Measurements from ENCODE around the gene LDLRAD1.

LDLRAD1 gene

DNA sequence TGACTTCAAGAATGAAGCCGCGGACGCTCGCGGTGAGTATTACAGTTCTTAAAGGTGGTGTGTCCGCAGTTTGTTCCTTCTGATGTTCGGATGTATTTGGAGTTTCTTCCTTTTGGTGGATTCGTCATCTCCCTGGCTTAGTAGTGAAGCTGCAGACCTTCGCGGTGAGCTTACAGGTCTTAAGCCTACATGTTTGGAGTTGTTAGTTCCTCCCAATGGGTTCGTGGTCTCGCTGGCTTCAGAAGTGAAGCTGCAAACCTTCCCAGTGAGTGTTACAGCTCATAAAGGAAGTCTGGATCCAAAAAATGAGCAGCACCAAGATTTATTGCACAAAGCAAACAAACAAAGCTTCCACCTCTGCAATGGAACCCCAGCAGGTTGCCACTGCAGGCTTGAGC lies 14.7 kb downstream of the LDLRAD1 start:
- no peak for TF ChIP-seq CEBPB (IDR thresholded peaks at IDR 0.05)
- no peak for TF ChIP-seq EP300 (IDR thresholded peaks at IDR 0.05; ENCODE audit: borderline replicate concordance)
- TF ChIP-seq FOXM1 (IDR thresholded peaks at IDR 0.05; ENCODE audit: borderline replicate concordance, low read depth), result no peak
- TF ChIP-seq TCF12 (IDR thresholded peaks at IDR 0.05; ENCODE audit: low read depth), result no peak
- no peak for TF ChIP-seq TAF1 (IDR thresholded peaks at IDR 0.05; ENCODE audit: low read depth)
- TF ChIP-seq, protein P1, sequence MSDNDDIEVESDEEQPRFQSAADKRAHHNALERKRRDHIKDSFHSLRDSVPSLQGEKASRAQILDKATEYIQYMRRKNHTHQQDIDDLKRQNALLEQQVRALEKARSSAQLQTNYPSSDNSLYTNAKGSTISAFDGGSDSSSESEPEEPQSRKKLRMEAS (IDR thresholded peaks at IDR 0.05), result no peak
- TF ChIP-seq EGR1 (IDR thresholded peaks at IDR 0.05), result no peak
- no peak for TF ChIP-seq CREB1 (IDR thresholded peaks at IDR 0.05; ENCODE audit: low read depth)
- TF ChIP-seq, protein P2, sequence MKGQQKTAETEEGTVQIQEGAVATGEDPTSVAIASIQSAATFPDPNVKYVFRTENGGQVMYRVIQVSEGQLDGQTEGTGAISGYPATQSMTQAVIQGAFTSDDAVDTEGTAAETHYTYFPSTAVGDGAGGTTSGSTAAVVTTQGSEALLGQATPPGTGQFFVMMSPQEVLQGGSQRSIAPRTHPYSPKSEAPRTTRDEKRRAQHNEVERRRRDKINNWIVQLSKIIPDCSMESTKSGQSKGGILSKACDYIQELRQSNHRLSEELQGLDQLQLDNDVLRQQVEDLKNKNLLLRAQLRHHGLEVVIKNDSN (IDR thresholded peaks at IDR 0.05), result no peak
- no peak for TF ChIP-seq NFIC (IDR thresholded peaks at IDR 0.05)
- TF ChIP-seq, protein P3, sequence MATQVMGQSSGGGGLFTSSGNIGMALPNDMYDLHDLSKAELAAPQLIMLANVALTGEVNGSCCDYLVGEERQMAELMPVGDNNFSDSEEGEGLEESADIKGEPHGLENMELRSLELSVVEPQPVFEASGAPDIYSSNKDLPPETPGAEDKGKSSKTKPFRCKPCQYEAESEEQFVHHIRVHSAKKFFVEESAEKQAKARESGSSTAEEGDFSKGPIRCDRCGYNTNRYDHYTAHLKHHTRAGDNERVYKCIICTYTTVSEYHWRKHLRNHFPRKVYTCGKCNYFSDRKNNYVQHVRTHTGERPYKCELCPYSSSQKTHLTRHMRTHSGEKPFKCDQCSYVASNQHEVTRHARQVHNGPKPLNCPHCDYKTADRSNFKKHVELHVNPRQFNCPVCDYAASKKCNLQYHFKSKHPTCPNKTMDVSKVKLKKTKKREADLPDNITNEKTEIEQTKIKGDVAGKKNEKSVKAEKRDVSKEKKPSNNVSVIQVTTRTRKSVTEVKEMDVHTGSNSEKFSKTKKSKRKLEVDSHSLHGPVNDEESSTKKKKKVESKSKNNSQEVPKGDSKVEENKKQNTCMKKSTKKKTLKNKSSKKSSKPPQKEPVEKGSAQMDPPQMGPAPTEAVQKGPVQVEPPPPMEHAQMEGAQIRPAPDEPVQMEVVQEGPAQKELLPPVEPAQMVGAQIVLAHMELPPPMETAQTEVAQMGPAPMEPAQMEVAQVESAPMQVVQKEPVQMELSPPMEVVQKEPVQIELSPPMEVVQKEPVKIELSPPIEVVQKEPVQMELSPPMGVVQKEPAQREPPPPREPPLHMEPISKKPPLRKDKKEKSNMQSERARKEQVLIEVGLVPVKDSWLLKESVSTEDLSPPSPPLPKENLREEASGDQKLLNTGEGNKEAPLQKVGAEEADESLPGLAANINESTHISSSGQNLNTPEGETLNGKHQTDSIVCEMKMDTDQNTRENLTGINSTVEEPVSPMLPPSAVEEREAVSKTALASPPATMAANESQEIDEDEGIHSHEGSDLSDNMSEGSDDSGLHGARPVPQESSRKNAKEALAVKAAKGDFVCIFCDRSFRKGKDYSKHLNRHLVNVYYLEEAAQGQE (IDR thresholded peaks at IDR 0.05; ENCODE audit: low read depth), result no peak
- no peak for TF ChIP-seq RAD21 (IDR thresholded peaks at IDR 0.05; ENCODE audit: low read depth)
- no peak for TF ChIP-seq ZBTB7A (IDR thresholded peaks at IDR 0.05; ENCODE audit: low read depth)
- TF ChIP-seq YY1 (IDR thresholded peaks at IDR 0.05; ENCODE audit: low read depth), result no peak
- TF ChIP-seq TEAD4 (IDR thresholded peaks at IDR 0.05), result no peak

DNA sequence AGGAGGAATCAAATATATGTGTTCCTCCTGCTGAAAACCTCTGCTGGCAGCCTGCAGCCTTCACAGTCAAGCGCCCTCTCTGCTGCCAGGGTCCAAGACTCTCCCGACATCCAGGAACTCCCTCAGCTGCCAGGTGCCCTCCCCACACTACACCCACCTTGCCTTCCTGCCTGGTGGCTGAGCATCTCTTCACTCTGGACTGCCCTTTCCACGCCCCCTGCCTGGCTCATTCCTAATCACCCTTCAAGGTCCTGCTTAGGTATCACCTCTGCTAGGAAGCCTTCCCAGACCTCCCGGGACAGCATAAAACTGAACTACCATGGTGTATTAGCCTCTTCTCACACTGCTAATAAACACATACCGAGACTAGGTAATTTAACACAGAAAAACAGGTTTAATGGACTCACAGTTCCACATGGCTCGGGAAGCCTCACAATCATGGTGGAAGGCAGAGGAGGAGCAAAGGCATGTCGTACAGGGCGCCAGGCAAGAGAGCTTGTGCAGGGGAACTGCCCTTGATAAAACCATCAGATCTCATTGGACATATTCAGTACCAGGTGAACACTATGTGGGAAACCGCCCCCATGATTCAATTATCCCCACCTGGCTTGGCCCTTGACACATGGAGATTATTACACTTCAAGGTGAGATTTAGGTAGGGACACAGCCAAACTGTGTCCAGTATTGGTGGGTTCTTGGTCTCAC lies 15.3 kb downstream of the LDLRAD1 start:
- TF ChIP-seq TEAD4 (IDR thresholded peaks at IDR 0.05) (no peak), ZBTB7A (IDR thresholded peaks at IDR 0.05; ENCODE audit: low read depth) (no peak)

DNA sequence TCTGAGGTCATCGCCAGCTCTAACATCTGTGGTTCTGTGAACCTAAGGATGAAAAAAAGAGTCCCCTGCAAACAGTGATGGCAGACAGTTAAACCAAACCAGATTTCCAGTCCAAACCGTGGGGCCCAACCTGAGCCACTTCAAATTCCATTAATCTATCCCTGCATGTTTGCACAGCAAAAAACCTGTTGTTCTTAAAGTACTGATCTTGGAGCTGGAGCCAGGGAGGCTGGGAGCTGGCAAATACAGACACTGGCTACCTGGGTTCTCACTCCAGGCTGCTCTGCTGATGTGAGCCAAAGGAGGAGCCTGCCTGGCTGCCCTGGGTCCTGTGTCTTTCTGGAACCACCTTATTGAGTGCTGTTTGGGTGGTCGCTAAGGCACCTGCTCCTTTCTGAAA lies 16.4 kb downstream of the LDLRAD1 start:
- no peak for TF ChIP-seq EP300 (IDR thresholded peaks at IDR 0.05; ENCODE audit: borderline replicate concordance)
- no peak for TF ChIP-seq FOXM1 (IDR thresholded peaks at IDR 0.05; ENCODE audit: borderline replicate concordance, low read depth)
- no peak for TF ChIP-seq TEAD4 (IDR thresholded peaks at IDR 0.05)
- no peak for TF ChIP-seq RAD21 (IDR thresholded peaks at IDR 0.05; ENCODE audit: low read depth)
- TF ChIP-seq, protein P2 (IDR thresholded peaks at IDR 0.05), result no peak
- no peak for TF ChIP-seq EGR1 (IDR thresholded peaks at IDR 0.05)
- no peak for TF ChIP-seq NFIC (IDR thresholded peaks at IDR 0.05)
- TF ChIP-seq YY1 (IDR thresholded peaks at IDR 0.05; ENCODE audit: low read depth), result no peak
- TF ChIP-seq CREB1 (IDR thresholded peaks at IDR 0.05; ENCODE audit: low read depth), result no peak
- TF ChIP-seq, protein P1 (IDR thresholded peaks at IDR 0.05), result no peak
- TF ChIP-seq CEBPB (IDR thresholded peaks at IDR 0.05), result no peak
- no peak for TF ChIP-seq TCF12 (IDR thresholded peaks at IDR 0.05; ENCODE audit: low read depth)
- TF ChIP-seq ZBTB7A (IDR thresholded peaks at IDR 0.05; ENCODE audit: low read depth), result no peak
- no peak for TF ChIP-seq TAF1 (IDR thresholded peaks at IDR 0.05; ENCODE audit: low read depth)
- TF ChIP-seq, protein P3 (IDR thresholded peaks at IDR 0.05; ENCODE audit: low read depth), result no peak

DNA sequence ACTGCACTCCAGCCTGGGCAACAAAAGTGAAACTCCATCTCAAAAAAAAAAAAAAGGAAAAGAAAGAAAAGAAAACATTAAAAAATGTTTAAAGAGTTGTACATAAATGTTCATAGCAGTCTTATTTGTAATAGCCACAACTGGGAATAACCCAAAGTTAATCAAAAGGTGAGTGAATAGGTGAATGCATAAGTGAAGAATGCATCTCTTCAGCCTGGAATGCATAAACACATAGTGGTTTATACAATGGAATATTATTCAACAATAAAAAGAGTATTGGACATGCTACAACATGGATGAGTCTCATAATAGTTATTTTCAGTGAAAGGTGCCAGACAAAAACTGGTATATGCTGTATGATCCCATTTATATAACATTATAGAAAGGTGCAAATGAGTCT lies 18.1 kb downstream of the LDLRAD1 start:
- no peak for TF ChIP-seq RAD21 (IDR thresholded peaks at IDR 0.05; ENCODE audit: low read depth)
- no peak for TF ChIP-seq EP300 (IDR thresholded peaks at IDR 0.05; ENCODE audit: borderline replicate concordance)

DNA sequence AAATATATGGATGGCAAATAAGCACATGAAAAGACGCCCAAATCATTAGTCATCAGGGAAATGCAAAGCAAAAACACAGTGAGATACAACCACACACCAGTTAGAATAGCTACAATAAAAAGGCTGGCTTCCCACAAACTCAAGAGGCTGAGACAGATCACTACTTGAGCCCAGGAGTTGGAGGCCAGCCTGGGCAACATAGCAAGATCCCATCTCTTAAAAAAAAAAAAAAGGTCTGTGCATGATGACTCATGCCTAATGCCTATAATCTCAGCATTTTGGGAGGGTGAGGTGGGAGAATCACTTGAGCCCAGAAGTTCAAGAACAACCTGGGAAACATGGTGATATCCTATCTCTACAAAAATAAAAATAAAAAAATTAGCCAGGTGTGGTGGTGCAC lies 19.8 kb downstream of the LDLRAD1 start:
- TF ChIP-seq, protein P1 (IDR thresholded peaks at IDR 0.05), result no peak
- TF ChIP-seq TAF1 (IDR thresholded peaks at IDR 0.05; ENCODE audit: low read depth) (no peak), FOXM1 (IDR thresholded peaks at IDR 0.05; ENCODE audit: borderline replicate concordance, low read depth) (no peak)

DNA sequence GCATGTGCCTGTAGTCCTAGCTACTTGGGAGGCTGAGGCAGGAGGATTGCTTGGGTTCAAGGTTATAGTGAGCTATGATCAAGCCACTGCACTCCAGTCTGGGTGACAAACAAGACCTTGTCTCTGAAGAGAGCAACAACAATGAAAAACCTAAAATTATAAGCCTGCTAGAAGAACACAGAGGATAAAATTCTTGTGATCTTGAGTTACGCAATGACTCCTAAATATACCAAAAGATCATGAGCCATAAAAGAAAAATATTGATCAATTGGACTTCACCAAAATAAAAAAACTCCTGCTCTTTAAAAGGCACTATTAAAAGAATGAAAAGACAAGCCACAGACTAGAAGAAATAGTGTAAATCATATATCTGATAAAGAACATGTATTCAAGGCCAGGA lies 22.3 kb downstream of the LDLRAD1 start:
- peak; percentile 35; the same call in 1 of the 2 replicates for TF ChIP-seq CEBPB (IDR thresholded peaks at IDR 0.05)
- TF ChIP-seq ZBTB7A (IDR thresholded peaks at IDR 0.05; ENCODE audit: low read depth), result no peak

All from Ishikawa (cell line).